Measurements from ENCODE around the gene NAA50.

Gene NAA50

DNA sequence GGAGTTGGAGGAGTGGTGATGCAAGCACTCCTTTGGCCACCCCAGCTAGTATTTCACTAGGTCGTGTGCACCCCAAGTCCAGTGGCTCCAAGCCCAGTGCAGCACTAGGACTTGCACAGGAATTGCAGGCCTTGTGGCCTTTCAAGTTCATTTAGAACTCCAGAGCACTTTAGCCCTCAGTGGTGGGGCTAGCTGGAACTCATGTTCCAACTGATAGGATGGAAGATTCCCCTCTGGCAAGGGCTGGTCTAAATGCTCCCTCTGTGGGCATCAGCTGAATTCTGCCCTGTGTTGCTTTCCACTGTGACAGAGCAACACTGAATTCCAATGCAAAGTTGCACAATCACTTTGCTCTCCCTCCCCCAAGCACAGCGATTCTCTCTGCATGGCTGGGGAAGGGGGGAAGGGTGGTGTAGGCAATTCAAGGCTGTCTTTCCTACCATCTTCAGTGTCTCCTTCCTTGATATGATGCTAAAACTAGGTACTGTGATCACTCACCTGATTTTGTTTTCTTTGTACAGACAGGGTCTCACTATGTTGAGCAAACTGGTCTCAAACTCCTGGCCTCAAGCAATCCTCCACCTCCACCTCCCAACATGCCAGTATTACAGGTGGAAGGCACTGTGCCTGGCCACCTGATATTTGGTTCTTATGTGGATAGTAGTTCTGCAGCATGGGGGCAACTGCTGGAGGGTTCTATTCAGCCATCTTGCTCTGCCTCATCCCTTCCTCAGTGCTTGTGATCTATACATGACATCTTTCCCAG is 59.9 kb downstream of the NAA50 start:
- TF ChIP-seq GATA3 (IDR thresholded peaks at IDR 0.05; ENCODE audit: low read depth, low read length) (no peak), GATA2 (IDR thresholded peaks at IDR 0.05; ENCODE audit: low read depth, low read length) (no peak)

DNA sequence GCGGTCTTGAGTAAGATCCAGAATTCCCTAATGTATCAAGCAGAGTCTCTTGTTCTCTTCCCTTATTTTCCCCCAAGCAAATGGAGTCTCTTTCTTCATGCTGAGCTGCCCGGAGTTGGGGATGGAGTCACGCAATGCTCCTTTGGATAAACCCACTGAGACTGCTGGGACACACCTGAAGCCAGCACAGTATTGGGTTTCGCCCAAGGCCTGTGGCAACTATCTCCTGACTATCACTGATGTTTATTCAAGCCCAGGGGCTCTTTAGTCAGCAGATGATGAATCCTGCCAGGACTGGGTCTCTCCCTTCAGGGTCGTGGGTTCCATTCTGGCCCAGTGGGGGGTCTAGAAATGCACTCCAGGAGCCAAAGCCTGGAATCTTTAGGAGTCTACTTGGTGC is 60.9 kb downstream of the NAA50 start:
- TF ChIP-seq GATA3 (IDR thresholded peaks at IDR 0.05; ENCODE audit: low read depth, low read length): no peak
- no peak for TF ChIP-seq GATA2 (IDR thresholded peaks at IDR 0.05; ENCODE audit: low read depth, low read length)

DNA sequence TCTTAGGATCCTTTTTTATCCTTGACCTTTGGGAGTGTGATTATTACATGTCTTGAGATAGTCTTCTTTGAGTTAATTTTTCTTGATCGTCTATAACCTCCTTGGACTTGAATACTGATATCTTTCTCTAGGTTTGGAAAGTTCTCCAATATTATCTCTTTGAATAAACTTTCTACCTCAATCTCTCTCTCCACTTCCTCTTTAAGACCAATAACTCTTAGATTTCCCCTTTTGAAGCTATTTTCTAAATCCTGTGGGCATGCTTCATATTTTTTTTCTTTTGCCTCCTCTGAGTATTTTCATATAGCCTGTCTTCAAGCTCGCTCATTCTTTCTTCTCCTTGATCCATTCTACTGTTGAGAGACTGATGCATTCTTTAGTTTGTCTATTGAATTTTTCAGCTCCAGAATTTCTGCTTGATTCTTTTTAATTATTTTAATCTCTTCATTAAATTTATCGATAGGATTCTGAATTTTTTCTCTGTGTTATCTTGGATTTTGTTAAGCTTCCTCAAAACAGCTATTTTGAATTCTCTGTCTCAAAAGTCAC is 61.7 kb downstream of the NAA50 start:
- TF ChIP-seq GATA2 (IDR thresholded peaks at IDR 0.05; ENCODE audit: low read depth, low read length): no peak
- TF ChIP-seq GATA3 (IDR thresholded peaks at IDR 0.05; ENCODE audit: low read depth, low read length): no peak

DNA sequence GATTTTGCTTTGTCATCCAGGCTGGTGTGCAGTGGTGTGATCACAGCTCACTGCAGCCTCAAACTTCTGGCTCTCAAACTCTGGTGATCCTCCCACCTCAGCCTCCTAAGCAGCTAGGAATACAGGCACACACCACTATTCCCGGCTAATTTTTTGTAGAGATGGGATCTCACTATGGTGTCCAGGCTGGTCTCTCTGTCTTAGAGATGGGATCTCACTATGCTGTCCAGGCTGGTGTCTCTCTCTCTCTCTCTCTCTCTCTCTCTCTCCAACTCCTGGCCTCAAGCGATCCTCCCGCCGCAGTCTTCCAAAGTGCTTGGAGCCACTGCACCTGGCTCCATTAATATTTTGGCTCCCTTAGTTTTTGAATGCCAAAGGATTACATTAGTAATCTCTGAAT is 67.3 kb downstream of the NAA50 start:
- TF ChIP-seq GATA3 (IDR thresholded peaks at IDR 0.05; ENCODE audit: low read depth, low read length) (no peak), GATA2 (IDR thresholded peaks at IDR 0.05; ENCODE audit: low read depth, low read length) (no peak)

DNA sequence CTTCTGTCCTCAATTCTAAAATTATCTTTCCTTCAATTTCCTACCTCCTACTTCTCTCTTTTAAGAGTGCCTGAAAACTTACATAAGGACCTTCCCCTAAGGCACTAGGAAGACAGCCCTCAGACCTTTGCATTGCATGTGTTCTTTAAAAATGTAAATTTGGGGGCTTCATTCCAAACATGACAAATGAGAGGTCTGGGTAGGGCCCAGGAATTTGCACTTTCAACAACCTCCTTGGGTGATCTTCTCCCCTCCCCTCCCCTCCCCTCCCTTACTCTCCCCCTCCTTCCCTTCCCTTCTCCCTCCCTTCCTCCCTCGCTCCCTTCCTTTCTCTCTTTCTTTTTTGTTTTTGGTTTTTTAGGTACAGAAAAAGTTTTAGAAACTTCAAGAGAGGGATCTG is 68.3 kb downstream of the NAA50 start:
- TF ChIP-seq GATA3 (IDR thresholded peaks at IDR 0.05; ENCODE audit: low read depth, low read length): no peak
- no peak for TF ChIP-seq GATA2 (IDR thresholded peaks at IDR 0.05; ENCODE audit: low read depth, low read length)

DNA sequence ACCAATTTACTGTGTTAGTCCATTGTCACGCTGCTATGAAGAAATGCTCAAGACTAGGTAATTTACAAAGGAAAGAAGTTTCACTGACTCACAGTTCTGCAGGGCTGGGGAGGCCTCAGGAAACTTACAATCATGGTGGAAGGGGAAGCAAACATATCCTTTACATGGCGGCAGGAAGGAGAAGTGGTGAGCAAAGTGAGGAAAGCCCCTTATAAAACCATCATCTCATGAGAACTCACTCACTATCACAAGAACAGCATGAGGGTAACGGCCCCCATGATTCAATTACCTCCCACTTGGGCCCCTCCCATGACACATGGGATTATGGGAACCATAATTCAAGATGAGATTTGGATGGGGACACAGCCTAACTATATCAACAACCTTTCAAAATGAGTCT is 69.8 kb downstream of the NAA50 start:
- TF ChIP-seq GATA2 (IDR thresholded peaks at IDR 0.05; ENCODE audit: low read depth, low read length): no peak
- no peak for TF ChIP-seq GATA3 (IDR thresholded peaks at IDR 0.05; ENCODE audit: low read depth, low read length)

DNA sequence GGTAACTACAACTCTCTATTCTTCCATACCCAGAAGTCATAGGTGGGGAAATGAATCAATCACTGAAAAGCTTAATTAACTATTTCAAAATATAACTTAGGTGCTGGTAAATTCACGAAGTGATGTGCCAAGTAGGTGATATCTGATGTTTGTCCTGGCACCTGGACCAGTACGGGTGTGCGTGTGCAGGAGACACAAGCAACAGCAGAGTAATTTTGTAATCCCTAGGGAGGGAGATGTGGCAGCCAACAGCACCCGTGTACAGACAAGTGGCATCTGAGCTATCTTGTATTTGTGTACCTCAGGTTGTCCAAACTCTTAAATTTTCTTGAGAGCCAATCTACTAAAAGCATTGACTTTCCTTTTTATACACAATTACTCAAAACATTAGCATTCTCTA is 72.5 kb downstream of the NAA50 start:
- TF ChIP-seq GATA2 (IDR thresholded peaks at IDR 0.05; ENCODE audit: low read depth, low read length) (no peak), GATA3 (IDR thresholded peaks at IDR 0.05; ENCODE audit: low read depth, low read length) (no peak)

DNA sequence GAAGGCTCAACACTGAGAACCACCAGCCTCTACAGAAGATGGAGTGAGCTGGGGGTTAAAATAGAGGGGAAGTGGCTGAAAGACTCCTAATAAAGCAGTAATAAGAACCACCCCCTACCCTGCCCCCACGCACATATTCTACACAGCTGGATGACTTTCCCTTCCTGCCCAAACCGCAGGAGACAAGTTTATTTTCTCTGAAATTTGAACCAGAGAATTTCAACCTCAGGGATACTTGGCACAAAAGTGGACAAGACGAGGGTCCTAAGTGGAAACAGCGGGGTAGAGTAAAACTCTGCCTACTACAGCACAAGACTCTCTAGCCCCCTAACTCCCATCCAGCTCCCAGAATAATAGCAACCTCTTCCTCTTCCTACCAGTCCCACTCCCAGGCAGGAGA is 78.0 kb downstream of the NAA50 start:
- no peak for TF ChIP-seq GATA2 (IDR thresholded peaks at IDR 0.05; ENCODE audit: low read depth, low read length)

Measured in SH-SY5Y (cell line).